ENCODE data around the gene RASGRF1. TPM values are rescaled to one million over a fixed set of nuclear protein-coding genes. Genes with fewer than 3 reads are reported as not detected.

RASGRF1 gene
- total RNA-seq, 1 donor from 2014 or later = 0.07 TPM

GRCh38 chr15:78976691-78977090 is 113.9 kb downstream of the RASGRF1 start:
- Mint-ChIP-seq H3K27ac (no peak overlapping the region), H3K4me1 (peaks cover 20% of the 10 kb centered on the region), H3K9me3 (no peaks in the 10 kb centered on the region), H3K27me3 (ENCODE audit: low read depth) (no peaks in the 10 kb centered on the region), H3K36me3 (no peaks in the 10 kb centered on the region), H3K4me3 (no peak overlapping the region)
- no peak for TF ChIP-seq CTCF (IDR thresholded peaks at IDR 0.05; ENCODE audit: unreplicated experiment)
- DNase-seq (ENCODE audit: low spot score in 2 of 2, unreplicated experiment in 2 of 2) = no peak

GRCh38 chr15:78974272-78974918 is 116.2 kb downstream of the RASGRF1 start:
- Mint-ChIP-seq H3K4me3 (no peak overlapping the region), H3K4me1 (peaks cover 34% of the 10 kb centered on the region), H3K27ac (no peak overlapping the region), H3K9me3 (no peaks in the 10 kb centered on the region), H3K27me3 (ENCODE audit: low read depth) (no peaks in the 10 kb centered on the region), H3K36me3 (no peaks in the 10 kb centered on the region)
- no peak for TF ChIP-seq CTCF (IDR thresholded peaks at IDR 0.05; ENCODE audit: unreplicated experiment)
- no peak for DNase-seq (ENCODE audit: low spot score in 2 of 2, unreplicated experiment in 2 of 2)

- TF ChIP-seq CTCF (IDR thresholded peaks at IDR 0.05; ENCODE audit: unreplicated experiment) = no peak
- Mint-ChIP-seq H3K9me3 (no peaks in the 10 kb centered on the region), H3K27me3 (ENCODE audit: low read depth) (no peaks in the 10 kb centered on the region), H3K36me3 (no peaks in the 10 kb centered on the region), H3K27ac (peak overlapping the region; percentile 27), H3K4me1 (peaks cover 35% of the 10 kb centered on the region), H3K4me3 (no peak overlapping the region)
- no peak for DNase-seq (ENCODE audit: low spot score in 2 of 2, unreplicated experiment in 2 of 2)
These were observed 120.8 kb downstream of the RASGRF1 start for GRCh38 chr15:78969687-78970349.

GRCh38 chr15:78968539-78969271 is 121.9 kb downstream of the RASGRF1 start:
- H3K4me3 Mint-ChIP-seq = no peak overlapping the region
- no peaks in the 10 kb centered on the region for H3K36me3 Mint-ChIP-seq
- no peaks in the 10 kb centered on the region for H3K9me3 Mint-ChIP-seq
- no peak for DNase-seq (ENCODE audit: low spot score in 2 of 2, unreplicated experiment in 2 of 2)
- peaks cover 37% of the 10 kb centered on the region for H3K4me1 Mint-ChIP-seq
- H3K27ac Mint-ChIP-seq = peak overlapping the region; percentile 55
- H3K27me3 Mint-ChIP-seq (ENCODE audit: low read depth) = no peaks in the 10 kb centered on the region
- no peak for TF ChIP-seq CTCF (IDR thresholded peaks at IDR 0.05; ENCODE audit: unreplicated experiment)

GRCh38 chr15:78968114-78968513 is 122.5 kb downstream of the RASGRF1 start:
- H3K4me3 Mint-ChIP-seq = no peak overlapping the region
- peaks cover 40% of the 10 kb centered on the region for H3K4me1 Mint-ChIP-seq
- H3K27ac Mint-ChIP-seq = peak overlapping the region; percentile 35
- H3K9me3 Mint-ChIP-seq = no peaks in the 10 kb centered on the region
- DNase-seq (ENCODE audit: low spot score in 2 of 2, unreplicated experiment in 2 of 2) = no peak
- no peaks in the 10 kb centered on the region for H3K27me3 Mint-ChIP-seq (ENCODE audit: low read depth)
- TF ChIP-seq CTCF (IDR thresholded peaks at IDR 0.05; ENCODE audit: unreplicated experiment) = no peak
- no peaks in the 10 kb centered on the region for H3K36me3 Mint-ChIP-seq

Measured in mesothelial cell of epicardium (in vitro differentiated cells).